H1 (cell line): Measurements from ENCODE around the gene EVI2B. TPM values are rescaled to one million over a fixed set of nuclear protein-coding genes. Genes with fewer than 3 reads are reported as not detected.

ENCODE experiments used
- SP1 ChIP-seq: IDR thresholded peaks from 2 replicates; pipeline ENCODE4 v1.6.1; 2011; ENCODE audit warnings: low read depth, low read length
- polyA plus RNA-seq, 7 experiments: library from polyadenylated mRNA; depleted of rRNA in 3 of 7; stranded (reverse) in 5 of 7; unstranded in 2 of 7; fragments of >200 nt in 5 of 7; fragments of 200-250 nt in 2 of 7; gene quantifications; 1 replicate in 5 of 7; 2 replicates in 1 of 7; 4 replicates in 1 of 7; pipeline versions ENCODE4 v1.2.1 to v1.2.3, GENCODE V29; 2011 to 2013; ENCODE audit warnings: missing spikeins in 2 of 7, mixed read lengths in 2 of 7
- total RNA-seq: library from RNA; stranded (reverse); fragmentation: NEBNext Ultra II Directional; extraction: Animal tissue kit (Norgen Biotek cat#: 25700); gene quantifications from 2 replicates; pipeline ENCODE4 v1.2.1, GENCODE V29; 2021
- TF ChIP-seq, protein P1 (sequence below): fragments of 300-600 bp; sonication (generic); IDR thresholded peaks from 2 replicates; pipeline ENCODE4 v1.7.1; 2012; ENCODE audit warnings: low read length, moderate library complexity, mild to moderate bottlenecking, inconsistent platforms; ENCODE audit not compliant: insufficient replicate concordance

EVI2B gene
- total and polyA plus RNA-seq, 2 of the 8 experiments (the other 6 are each of a cell fraction or from before 2014, with no cell fraction given) = not detected

DNA sequence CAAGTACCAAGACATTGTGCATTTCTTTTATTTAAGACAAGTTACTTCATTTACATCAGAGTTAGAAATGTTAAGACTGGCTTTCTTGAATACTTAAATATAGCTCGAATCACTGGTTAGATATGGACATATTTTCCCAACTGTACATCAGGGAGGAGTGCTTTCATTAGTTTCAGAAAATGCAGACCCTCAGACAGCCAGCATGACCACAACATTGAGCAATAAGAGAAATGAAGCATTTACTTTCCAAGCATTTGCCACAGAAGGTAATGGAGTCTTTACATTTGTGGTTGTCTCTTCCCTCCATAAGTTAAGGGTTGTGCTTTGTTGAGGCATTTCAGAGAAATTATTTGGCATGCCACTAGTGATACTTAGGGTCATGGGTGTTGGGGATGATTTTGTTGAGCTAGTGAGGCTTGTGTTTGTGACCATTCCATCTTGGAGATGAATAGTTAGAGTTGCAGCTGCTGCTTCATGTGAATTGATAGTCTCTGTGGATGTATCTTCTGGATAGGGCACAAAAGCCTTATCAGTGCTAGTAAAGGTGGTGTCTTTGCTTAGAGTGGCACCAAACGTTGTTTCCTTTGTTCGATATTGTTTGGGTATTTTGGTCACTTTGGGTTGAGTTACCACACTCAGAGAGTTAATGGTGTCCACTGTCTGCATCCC lies 18.9 kb downstream of the EVI2B start (continued):
- TF ChIP-seq, protein P1, sequence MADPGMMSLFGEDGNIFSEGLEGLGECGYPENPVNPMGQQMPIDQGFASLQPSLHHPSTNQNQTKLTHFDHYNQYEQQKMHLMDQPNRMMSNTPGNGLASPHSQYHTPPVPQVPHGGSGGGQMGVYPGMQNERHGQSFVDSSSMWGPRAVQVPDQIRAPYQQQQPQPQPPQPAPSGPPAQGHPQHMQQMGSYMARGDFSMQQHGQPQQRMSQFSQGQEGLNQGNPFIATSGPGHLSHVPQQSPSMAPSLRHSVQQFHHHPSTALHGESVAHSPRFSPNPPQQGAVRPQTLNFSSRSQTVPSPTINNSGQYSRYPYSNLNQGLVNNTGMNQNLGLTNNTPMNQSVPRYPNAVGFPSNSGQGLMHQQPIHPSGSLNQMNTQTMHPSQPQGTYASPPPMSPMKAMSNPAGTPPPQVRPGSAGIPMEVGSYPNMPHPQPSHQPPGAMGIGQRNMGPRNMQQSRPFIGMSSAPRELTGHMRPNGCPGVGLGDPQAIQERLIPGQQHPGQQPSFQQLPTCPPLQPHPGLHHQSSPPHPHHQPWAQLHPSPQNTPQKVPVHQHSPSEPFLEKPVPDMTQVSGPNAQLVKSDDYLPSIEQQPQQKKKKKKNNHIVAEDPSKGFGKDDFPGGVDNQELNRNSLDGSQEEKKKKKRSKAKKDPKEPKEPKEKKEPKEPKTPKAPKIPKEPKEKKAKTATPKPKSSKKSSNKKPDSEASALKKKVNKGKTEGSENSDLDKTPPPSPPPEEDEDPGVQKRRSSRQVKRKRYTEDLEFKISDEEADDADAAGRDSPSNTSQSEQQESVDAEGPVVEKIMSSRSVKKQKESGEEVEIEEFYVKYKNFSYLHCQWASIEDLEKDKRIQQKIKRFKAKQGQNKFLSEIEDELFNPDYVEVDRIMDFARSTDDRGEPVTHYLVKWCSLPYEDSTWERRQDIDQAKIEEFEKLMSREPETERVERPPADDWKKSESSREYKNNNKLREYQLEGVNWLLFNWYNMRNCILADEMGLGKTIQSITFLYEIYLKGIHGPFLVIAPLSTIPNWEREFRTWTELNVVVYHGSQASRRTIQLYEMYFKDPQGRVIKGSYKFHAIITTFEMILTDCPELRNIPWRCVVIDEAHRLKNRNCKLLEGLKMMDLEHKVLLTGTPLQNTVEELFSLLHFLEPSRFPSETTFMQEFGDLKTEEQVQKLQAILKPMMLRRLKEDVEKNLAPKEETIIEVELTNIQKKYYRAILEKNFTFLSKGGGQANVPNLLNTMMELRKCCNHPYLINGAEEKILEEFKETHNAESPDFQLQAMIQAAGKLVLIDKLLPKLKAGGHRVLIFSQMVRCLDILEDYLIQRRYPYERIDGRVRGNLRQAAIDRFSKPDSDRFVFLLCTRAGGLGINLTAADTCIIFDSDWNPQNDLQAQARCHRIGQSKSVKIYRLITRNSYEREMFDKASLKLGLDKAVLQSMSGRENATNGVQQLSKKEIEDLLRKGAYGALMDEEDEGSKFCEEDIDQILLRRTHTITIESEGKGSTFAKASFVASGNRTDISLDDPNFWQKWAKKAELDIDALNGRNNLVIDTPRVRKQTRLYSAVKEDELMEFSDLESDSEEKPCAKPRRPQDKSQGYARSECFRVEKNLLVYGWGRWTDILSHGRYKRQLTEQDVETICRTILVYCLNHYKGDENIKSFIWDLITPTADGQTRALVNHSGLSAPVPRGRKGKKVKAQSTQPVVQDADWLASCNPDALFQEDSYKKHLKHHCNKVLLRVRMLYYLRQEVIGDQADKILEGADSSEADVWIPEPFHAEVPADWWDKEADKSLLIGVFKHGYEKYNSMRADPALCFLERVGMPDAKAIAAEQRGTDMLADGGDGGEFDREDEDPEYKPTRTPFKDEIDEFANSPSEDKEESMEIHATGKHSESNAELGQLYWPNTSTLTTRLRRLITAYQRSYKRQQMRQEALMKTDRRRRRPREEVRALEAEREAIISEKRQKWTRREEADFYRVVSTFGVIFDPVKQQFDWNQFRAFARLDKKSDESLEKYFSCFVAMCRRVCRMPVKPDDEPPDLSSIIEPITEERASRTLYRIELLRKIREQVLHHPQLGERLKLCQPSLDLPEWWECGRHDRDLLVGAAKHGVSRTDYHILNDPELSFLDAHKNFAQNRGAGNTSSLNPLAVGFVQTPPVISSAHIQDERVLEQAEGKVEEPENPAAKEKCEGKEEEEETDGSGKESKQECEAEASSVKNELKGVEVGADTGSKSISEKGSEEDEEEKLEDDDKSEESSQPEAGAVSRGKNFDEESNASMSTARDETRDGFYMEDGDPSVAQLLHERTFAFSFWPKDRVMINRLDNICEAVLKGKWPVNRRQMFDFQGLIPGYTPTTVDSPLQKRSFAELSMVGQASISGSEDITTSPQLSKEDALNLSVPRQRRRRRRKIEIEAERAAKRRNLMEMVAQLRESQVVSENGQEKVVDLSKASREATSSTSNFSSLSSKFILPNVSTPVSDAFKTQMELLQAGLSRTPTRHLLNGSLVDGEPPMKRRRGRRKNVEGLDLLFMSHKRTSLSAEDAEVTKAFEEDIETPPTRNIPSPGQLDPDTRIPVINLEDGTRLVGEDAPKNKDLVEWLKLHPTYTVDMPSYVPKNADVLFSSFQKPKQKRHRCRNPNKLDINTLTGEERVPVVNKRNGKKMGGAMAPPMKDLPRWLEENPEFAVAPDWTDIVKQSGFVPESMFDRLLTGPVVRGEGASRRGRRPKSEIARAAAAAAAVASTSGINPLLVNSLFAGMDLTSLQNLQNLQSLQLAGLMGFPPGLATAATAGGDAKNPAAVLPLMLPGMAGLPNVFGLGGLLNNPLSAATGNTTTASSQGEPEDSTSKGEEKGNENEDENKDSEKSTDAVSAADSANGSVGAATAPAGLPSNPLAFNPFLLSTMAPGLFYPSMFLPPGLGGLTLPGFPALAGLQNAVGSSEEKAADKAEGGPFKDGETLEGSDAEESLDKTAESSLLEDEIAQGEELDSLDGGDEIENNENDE = no peak
- no peak for TF ChIP-seq SP1
- TF ChIP-seq, all 59 proteins: peak for 0
